ENCODE data around the gene C6orf141. TPM values are rescaled to one million over a fixed set of nuclear protein-coding genes. Genes with fewer than 3 reads are reported as not detected.
A peak's percentile ranks its signal among the peaks of the same experiment; 100 is the strongest.

C6orf141 gene
- total RNA-seq, 1 experiment from 2014 or later: 13.2 TPM

DNA sequence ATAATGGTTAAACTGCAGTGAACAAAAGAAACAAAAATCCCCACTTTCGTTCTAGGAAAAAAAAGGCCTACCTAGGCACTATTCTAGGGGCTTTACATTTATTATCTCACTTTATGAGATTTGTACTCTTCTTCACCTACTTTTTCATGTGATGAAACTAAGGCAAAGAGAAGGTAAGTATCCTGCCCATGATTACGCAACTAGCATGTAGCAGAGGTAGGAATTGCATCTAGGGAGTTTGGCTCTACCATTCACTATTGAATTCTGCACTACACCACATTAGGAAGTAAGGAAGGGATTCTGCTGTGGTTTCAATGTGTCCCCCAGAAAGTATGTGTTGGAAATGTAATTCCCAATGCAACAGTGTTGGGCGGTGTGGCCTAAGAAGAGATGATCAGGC lies 11.4 kb upstream of the C6orf141 start:
- DNase-seq (ENCODE audit: low read depth): no peak

DNA sequence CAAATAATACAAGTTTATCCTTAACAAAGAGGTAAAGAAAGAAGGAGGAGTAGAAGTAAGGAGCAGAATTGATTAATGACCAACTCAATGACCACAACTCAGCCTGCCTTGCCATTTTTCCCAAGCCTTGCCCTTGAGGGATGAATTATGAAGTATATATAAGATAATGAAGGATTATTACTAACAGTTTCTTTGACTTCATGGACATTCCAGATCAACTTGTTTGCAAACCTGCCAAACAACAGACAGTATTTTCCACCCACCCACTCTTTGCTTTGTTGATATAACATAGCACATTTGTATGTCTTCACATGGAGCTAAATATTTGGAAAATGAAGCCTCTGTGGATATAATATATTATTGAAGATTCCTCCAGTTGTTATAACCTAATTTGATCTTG lies 9.9 kb upstream of the C6orf141 start:
- DNase-seq (ENCODE audit: low read depth): no peak

DNA sequence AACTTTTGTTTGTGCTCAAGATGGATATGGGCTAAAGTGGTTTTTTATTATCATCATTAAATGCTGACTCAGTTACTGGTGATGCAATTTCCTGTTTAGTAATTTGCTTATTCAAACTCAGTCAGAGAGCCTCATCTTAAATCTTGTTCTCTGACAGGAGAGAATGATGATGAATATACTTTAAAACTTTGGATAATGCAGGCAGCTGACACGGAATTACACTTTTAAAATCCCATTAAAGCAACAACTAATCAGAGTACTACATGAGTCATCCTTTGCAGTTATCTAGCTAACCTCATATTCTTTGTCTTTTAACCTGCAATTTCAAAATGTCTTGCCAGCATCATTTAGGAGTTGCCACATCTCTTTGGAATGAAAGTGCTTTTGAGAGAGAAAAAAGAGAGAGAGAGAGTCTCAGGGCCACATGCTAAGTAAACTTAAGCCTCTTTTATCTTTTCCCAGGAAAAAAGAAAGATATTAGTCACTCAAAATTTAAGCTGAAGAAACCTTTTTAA lies 9.2 kb upstream of the C6orf141 start:
- peak; percentile 67 for DNase-seq (ENCODE audit: low read depth)

DNA sequence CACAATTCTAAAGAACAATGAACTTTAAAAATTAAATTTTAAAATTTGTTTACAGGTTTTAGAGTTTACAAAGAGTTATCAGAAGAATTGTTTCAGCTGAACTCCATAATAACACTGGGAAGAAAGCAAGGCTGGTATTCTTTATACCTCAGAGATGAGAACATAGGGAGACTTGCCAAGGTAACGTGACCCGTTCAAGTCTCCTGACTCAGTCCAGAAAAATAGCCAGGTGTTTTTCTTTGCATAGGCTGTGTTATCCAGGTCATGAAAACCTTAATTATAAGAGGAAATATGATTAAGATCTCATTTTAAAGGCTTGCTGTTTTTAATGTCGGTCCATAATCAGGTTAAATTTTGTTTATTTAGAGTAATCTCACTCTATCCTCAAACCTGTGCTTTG lies 8.5 kb upstream of the C6orf141 start:
- peak; percentile 45 for DNase-seq (ENCODE audit: low read depth)

DNA sequence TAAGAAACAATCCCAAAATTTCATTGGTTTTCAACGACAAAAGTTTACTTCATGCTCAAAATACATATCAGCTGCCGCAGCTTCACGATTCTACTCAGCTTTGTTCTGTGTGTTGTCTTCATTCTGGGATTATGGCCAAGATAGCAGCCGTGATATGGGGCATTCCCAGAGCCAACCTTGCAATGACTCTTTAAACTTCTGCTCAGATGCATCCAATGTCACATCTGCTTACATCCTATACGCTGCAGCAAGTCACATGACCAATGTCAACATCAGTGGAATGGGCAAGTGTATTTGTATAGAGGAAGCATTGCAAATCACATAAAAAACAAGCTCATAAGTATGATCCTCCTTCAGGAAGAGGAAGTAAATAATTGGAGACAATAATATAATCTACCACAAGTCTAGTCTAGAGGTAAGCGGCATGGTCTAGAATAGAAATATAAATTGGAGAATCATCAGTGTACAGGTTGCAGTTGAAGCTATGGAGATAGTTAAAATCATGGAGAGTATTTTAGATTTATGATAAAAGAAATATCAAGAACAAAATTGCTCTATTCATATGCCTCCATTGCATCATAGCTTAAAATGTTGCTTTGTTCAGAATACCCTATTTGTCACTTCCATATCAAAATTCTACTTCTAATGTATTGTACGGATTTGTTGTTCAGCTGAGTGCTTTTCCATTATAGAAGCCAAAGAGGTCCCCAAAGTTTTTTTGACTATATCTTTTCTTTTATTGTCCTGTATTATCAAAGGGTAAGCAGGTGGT lies 7.2 kb upstream of the C6orf141 start:
- DNase-seq (ENCODE audit: low read depth): no peak

DNA sequence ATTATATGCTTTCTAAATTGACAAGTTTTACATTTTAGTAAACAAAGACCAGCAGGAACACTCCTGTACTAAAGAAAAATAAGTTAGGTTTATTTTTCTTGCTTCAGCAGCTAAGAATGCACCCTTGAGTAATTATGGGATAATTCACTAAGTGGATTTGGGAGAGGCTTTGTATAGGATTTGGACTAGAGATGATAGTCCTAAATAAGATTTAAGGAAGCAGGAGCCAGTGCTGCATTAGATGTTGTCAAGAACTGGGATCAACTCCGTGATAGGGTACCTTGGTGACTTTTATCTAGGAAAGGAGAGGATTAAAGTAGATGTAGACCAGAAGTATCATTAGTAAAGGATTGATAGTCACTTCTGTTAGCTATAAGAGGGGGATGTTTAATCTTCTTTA lies 4.1 kb upstream of the C6orf141 start:
- DNase-seq (ENCODE audit: low read depth): no peak

DNA sequence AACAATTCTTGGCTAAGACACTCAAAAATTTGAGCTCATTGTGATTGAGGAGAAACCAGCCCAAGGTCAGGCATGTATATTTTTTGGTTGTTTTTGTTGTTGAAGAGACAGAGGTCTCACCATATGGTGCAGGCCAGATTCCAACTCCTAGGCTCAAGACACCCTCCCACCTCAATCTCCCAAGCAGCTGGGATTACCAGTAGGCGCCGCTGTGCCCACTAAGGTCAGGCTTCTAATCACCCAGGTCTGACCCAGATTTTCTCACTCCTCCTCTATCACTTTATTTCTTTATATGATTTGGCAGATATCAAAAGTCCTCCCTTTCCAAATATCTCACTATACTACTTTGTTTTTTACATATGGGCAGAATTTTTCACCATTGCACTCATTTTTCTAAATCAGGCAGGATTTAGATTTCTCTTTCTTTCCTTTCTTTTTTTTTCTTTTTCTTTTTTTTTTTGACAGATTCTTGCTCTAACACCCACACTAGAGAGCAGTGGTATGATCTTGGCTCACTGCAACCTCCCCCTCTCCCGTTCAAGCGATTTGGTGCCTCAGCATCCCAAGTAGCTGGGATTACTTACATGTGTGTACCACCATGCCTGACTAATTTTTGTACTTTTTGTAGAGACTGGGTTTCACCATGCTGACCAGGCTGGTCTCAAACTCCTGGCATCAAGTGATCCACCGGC lies 1.7 kb upstream of the C6orf141 start:
- DNase-seq (ENCODE audit: low read depth): no peak

DNA sequence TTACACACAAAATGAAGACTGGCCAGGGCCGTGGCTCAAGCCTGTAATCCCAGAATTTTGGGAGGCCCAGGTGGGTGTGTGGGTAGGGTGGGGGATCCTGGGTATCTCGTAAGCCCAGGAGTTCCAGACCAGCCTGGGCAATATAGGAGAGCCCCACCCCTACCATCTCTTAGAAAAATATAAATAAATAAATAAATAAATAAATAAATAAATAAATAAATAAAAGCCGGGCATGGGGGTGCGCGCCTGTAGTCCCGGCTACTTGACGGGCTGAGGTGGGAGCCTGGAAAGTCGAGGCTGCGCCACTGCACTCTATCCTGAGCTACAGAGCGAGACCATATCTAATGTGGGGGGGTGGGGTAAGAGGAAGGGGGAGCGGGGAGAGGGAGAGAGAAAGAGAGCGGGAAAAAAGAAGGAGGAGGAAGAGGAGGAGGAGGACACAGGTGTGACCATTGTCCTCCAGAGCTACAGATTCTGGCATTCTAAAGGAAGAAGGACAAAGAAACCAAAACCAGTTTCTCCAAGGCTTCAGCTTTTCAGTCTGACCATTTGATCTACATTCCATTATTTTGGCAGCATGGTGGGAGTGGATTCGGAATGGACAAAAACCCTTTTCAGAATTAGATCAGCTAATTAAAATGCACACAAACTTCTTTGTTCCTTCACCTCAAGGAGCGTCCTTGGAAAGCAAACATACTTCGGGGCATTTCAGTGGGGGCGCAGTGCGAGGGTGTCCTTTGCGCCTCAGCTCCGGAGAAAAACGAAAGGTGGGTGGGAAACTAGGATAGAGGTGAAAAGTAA lies 577 bp upstream of the C6orf141 start:
- DNase-seq (ENCODE audit: low read depth): no peak

DNA sequence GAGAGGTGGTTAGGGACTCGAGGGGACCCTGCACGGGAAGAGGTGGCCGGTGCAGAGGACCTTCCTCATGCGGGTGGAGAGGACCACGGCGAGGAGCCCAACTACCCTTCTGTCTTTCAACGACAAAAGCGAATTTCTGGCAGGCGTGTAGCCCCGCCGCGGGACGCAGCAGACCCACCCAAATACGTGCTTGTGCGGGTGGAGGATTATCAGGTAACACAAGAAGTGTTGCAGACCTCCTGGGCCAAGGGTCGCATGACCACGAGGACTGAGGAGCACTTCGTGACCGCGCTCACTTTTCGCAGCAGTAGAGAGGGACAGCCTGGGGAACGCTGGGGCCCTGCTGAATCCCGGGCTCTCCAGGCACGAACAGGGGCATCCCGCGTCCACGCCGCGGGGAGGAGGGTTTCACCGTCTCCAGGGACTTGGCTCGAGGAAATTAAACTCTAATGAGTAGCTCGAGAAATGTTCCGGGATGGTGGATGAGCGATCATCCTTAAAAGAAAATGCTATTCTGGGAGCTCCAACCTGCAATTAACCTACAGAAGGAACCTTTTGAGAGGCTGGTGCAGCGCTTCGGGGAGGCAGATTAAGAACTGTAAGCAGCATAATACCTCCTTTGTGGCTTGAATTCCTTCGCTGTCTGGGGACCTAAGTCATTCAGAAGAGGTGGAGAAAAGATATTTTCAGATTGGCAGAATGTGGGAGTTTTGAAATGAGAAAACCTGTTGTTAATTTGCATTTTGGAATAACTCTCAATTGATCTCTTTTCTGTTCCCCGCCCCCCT lies 804 bp downstream of the C6orf141 start:
- DNase-seq (ENCODE audit: low read depth): peak; percentile 43

DNA sequence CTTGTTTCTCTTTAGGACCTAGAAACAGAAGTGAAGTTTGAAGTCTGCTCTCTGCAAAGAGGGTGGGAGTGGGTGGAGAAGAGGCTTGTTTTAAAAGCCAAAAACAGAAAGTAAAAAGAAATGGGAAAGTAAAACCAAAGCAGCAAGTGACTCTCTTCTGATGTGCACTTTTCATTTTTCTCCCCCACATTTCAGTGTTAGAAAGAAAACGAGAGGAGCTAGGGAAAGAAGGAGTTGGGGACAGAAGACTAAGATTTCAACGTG lies 1.3 kb downstream of the C6orf141 start:
- DNase-seq (ENCODE audit: low read depth): no peak

DNA sequence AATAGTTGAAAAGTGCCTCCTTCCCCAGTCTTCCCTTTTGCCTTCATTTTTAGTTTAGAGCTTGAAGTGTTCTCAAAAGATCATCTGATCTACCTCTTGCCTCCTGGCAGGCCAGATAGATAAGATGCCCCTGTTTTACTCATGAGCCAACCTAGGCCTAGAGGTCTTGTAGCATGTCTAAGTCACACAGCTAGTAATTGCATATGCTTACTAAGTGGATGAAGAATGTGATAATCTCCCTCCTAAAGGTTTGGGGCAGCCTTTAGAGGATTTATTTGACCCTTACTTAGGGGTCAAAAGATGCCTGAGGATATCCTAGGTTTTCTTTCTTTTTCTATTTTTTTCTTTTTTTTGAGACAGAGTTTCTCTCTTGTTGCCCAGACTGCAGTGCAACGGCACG lies 2.1 kb downstream of the C6orf141 start:
- DNase-seq (ENCODE audit: low read depth): no peak

DNA sequence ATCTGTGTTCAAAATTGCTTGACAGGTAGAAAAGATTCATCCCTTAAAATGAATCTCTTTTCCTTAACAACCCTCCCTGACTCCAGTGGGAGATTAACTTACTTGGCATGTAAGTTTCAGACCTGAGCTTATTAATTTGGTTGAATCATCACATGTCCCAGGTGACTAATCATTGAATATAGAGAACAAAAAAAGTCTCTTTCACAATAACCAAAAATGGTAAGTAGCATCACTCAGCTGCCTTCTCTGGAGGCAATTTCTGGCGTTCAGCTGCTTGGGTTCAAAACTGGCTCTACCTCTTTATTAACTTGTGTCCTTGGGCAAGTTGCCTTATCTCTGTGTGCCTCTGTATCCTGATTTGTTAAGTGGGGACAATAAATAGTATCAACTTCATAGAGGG lies 2.9 kb downstream of the C6orf141 start:
- DNase-seq (ENCODE audit: low read depth): peak; percentile 45

DNA sequence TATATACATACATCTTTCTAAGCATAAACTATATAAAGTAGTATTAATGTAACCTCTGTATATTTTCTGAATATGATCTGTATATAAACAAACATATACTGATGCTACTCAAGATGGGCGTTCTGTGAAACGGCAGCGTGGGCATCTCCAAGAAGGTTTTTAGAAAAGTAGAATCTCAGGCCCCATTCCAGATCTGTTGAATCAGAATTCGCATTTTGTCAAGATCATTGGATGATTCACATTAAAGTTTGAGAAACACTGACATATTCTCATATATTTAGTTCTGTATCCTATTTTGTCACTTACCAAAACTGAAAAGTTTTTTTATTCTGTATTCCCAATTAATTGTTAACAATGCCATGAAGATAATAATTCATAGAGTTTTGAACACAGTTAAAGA lies 5.5 kb downstream of the C6orf141 start:
- no peak for DNase-seq (ENCODE audit: low read depth)

DNA sequence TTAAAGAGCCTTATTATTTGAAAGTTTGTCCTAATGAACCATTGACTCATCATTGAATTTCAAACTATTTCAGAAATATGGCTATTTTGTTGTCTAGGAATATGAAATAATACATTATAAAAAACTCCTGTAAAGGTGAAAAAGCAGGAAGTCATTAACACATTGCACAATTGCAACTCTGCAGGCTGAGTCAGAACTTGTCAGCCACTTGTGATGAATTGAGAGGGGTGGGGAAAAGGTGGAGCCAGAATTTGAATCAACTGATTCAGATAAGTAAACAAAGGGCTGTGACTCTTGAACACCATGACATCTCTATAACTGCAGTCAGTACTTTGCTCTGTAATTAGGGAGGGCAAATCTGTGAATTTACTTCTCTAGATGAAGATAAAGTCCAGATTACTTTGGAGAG lies 6.0 kb downstream of the C6orf141 start:
- peak; percentile 92 for DNase-seq (ENCODE audit: low read depth)

DNA sequence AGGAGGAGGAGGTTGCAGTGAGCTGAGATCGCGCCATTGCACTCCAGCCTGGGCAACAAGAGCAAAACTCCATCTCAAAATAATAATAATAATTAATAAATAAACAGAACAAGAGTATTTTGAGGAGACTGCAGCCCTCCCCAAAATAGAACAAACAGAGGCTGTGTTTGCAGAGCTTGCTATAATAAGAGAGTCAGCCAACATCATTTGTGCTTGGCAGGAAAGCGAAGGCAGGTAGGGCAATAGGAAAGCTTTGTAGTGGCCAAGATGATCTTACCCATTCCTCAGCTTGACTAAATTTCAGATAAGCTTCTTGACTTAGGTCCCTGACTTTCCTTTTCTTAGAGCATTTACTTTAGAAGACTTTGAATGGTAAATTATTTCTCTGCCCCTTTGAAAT lies 6.7 kb downstream of the C6orf141 start:
- DNase-seq (ENCODE audit: low read depth): no peak

DNA sequence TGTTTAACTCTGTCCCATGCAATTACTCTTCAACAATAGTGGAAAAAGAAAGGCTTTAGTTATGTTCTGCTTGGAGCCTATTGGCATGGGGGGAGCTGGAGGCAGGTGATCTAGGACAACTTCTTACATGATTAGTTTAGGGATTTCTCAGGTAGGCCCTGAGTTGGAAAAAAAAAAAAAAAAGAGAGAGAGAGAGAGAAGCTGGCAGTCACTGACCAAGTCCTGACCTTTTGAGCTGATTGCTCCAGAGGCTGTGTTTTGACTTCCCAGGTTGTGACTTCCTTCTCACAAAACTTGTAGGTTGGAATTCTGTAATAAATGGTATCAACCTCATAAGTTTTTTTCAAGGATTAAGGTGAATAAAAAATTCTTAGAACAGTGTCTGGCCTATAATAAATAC lies 7.8 kb downstream of the C6orf141 start:
- no peak for DNase-seq (ENCODE audit: low read depth)

DNA sequence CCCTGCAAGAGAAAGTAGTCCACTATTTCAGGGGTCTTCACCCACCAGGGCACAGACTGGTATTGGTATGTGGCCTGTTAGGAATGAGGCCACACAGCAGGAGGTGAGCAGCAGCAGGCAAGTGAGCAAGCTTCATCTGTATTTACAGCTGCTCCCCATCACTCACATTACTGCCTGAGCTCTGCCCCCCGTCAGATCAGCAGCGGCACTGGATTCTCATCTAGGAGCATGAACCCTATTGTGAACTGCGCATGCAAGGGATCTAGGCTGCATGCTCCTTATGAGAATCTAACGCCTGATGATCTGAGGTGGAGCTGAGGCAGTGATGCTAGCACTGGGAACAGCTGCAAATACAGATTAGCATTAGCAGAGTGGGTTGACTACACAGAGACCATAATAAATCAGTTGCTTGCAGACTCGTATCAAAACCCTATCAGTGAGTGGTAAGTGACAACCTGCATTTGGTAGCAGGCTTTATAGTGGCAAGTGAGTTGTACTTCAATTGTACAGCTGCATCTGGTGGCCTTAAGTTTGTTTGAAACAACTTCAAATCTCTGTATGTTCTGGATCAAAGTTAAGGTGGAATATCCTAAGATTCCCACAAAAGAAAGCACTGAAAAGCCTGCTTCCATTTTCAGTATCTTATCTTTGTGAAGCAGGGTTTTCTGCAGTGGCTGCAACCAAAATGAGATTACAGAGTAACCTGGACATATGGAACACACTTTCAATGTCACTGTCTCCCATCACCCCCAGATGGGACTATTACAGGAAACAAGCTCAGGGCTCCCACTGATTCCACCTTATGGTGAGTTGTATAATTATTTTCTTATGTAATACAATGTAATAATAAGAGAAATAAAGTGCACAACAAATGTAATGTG lies 12.8 kb downstream of the C6orf141 start:
- no peak for DNase-seq (ENCODE audit: low read depth)

DNA sequence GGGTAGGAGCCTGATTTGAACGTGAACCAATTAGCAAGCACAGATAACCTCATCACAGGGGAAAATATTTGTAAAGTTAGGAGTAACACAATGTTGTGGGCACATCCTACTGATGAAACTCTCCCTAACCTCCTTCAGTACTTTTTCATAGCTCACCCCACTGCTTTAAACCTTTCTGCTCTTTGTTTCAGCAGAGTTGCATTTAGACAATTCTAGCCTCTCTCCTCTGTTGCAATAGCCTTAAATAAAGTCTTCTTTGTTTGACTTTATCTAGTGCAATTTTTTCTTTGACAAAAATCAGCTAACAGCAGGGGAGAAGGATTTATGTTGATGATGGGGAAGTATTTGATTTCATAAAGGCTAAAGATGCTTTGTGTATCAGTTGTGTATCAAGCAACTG lies 14.1 kb downstream of the C6orf141 start:
- no peak for DNase-seq (ENCODE audit: low read depth)

DNA sequence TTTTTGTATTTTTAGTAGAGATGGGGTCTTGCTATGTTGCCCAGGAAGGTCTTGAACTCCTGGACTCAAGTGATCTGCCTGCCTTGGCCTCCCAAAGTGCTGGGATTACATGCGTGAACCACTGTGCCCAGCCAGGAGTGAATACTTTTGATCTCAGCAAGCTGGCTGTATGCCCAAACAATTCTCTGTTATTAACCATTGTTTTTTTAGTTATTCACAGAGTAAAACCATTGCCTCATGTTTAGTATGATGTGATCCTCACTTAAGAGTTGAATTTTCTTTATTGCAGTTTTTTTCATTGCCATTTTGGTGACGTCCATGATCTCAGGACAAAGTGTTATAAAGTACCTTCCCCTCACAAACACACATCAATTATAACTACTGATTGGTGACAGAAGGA lies 14.8 kb downstream of the C6orf141 start:
- no peak for DNase-seq (ENCODE audit: low read depth)

DNA sequence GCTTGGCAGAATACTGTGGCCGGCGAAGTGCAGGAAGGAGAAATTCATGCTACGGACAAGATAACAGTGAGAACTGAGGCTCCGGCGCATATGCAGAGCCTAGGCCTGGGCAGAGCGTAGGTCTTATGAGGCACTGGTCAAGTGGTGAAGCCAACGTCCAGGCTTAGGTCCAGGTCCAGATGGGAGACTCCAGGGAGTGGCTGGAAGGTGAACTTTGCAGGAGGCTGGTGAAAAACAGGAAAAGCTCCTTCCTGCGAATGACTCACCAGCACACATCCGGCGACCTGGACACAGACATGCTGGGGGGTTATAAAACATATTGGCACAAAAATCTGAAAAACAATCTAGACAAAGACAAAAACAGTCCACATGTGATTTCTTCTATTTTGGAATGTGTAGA lies 15.4 kb downstream of the C6orf141 start:
- DNase-seq (ENCODE audit: low read depth): peak; percentile 59
